KMS-11 (cell line): Measurements from ENCODE around the gene SUPT3H.

Source experiments
- H2AFZ ChIP-seq: fragments of 200-600 bp; sonication (generic); 2 replicates; pipeline ENCODE4 v1.6.1; 2016; ENCODE audit warnings: antibody characterized with exemption, mixed run types, low read depth
- H3K27ac ChIP-seq: fragments of 200-600 bp; sonication (generic); 2 replicates; pipeline ENCODE4 v1.6.1; 2016; ENCODE audit warnings: mild to moderate bottlenecking, mixed run types
- H3K27me3 ChIP-seq: fragments of 200-600 bp; sonication (generic); 2 replicates; pipeline ENCODE4 v1.6.1; 2017; ENCODE audit warnings: mild to moderate bottlenecking, low read depth, mixed run types, moderate library complexity; ENCODE audit not compliant: insufficient read depth
- H3K36me3 ChIP-seq: fragments of 200-600 bp; sonication (generic); 2 replicates; pipeline ENCODE4 v1.6.1; 2017; ENCODE audit warnings: mild to moderate bottlenecking, mixed run types; ENCODE audit not compliant: insufficient read depth
- H3K4me1 ChIP-seq: fragments of 200-600 bp; sonication (generic); 2 replicates; pipeline ENCODE4 v1.6.1; 2016; ENCODE audit warnings: mild to moderate bottlenecking, low read depth, mixed run types; ENCODE audit not compliant: poor library complexity, severe bottlenecking
- H3K4me2 ChIP-seq: fragments of 200-600 bp; sonication (generic); 2 replicates; pipeline ENCODE4 v1.7.0; 2016; ENCODE audit warnings: mild to moderate bottlenecking, mixed run types
- H3K4me3 ChIP-seq: fragments of 200-600 bp; sonication (generic); IDR thresholded peaks from 2 replicates; pipeline ENCODE4 v1.6.1; 2017; ENCODE audit warnings: low read depth, low read length, mixed read lengths; ENCODE audit not compliant: insufficient read depth
- H3K79me2 ChIP-seq: fragments of 200-600 bp; sonication (generic); 2 replicates; pipeline ENCODE4 v1.6.1; 2016; ENCODE audit warnings: low read depth, mixed run types; ENCODE audit not compliant: insufficient read depth
- H3K9ac ChIP-seq: fragments of 200-600 bp; sonication (generic); 2 replicates; pipeline ENCODE4 v1.6.1; 2016; ENCODE audit warnings: mild to moderate bottlenecking, mixed run types
- H4K20me1 ChIP-seq: fragments of 200-600 bp; sonication (generic); 2 replicates; pipeline ENCODE4 v1.6.1; 2016; ENCODE audit warnings: mild to moderate bottlenecking, mixed run types; ENCODE audit not compliant: insufficient read depth
- CTCF ChIP-seq: fragments of 200-600 bp; sonication (generic); conservative IDR thresholded peaks from 2 replicates; pipeline ENCODE4 v1.6.1; 2017; ENCODE audit warnings: low read depth, mild to moderate bottlenecking, antibody characterized with exemption, low read length, moderate library complexity, mixed read lengths

SUPT3H gene

GRCh38 chr6:45038226-45038625 is 339.5 kb downstream of the SUPT3H start:
- H2AFZ ChIP-seq, result no peak overlapping the region
- TF ChIP-seq CTCF, result no peak
- no peak overlapping the region for H3K9ac ChIP-seq
- no peaks in the 10 kb centered on the region for H3K36me3 ChIP-seq
- H3K27ac ChIP-seq, result no peak overlapping the region
- H3K4me3 ChIP-seq, result no peak overlapping the region
- no peaks in the 10 kb centered on the region for H3K4me1 ChIP-seq
- no peaks in the 10 kb centered on the region for H3K27me3 ChIP-seq
- H3K79me2 ChIP-seq, result no peaks in the 10 kb centered on the region
- no peak overlapping the region for H3K4me2 ChIP-seq
- no peaks in the 10 kb centered on the region for H4K20me1 ChIP-seq

GRCh38 chr6:45036103-45036502 is 341.6 kb downstream of the SUPT3H start:
- no peaks in the 10 kb centered on the region for H3K79me2 ChIP-seq
- no peak overlapping the region for H3K4me3 ChIP-seq
- H3K4me1 ChIP-seq, result no peaks in the 10 kb centered on the region
- H4K20me1 ChIP-seq, result no peaks in the 10 kb centered on the region
- no peak for TF ChIP-seq CTCF
- H3K9ac ChIP-seq, result no peak overlapping the region
- no peak overlapping the region for H3K4me2 ChIP-seq
- H3K27ac ChIP-seq, result no peak overlapping the region
- no peaks in the 10 kb centered on the region for H3K36me3 ChIP-seq
- H3K27me3 ChIP-seq, result no peaks in the 10 kb centered on the region
- H2AFZ ChIP-seq, result no peak overlapping the region

DNA sequence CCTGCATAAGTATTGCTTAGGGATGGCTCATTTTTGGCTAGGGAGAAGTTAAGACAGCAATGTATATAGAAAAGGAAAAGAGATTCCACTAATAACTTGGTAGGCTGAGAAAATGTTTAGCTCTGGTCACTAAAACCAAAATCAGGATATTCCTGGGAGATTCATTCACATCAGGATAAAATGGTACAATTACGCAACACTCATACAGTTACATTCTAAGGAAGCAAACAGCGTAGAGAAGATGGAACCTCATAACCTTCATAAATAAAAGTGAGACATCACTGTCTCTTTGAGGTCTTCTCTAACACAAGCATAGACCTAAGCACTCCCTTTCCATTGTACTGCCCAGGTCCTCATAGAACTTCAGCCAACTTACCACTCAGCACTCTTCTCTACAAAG is 345.3 kb downstream of the SUPT3H start:
- Histone ChIP-seq H3K36me3 (peaks cover 3% of the 10 kb centered on the region; the same call in 1 of the 2 replicates), H2AFZ (no peak overlapping the region), H3K79me2 (no peaks in the 10 kb centered on the region), H3K27me3 (no peaks in the 10 kb centered on the region), H3K4me2 (no peak overlapping the region), H3K9ac (no peak overlapping the region), H3K4me3 (no peak overlapping the region), H3K27ac (no peak overlapping the region), H4K20me1 (no peaks in the 10 kb centered on the region), H3K4me1 (no peaks in the 10 kb centered on the region)
- no peak for TF ChIP-seq CTCF

DNA sequence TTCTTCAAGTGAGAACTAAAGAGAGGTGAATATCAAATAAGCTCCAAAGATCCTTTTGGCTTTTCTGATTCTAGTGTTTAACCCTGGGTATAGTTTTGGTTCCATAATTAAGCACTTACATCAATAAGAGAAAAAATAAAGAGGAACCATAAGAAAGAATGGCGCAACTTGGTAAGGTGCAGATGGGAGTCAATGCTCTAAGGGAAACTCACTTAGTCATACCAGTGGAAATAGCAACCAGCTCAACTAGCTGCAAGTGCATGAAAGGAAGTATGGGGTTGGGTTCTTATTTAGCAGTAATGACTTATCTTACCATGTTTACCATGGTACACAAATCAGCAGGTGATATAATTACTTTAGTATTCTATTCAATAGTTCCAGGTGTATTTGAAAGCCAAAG is 346.1 kb downstream of the SUPT3H start:
- H3K4me3 ChIP-seq, result no peak overlapping the region
- H3K9ac ChIP-seq, result no peak overlapping the region
- H3K4me2 ChIP-seq, result no peak overlapping the region
- no peaks in the 10 kb centered on the region for H3K4me1 ChIP-seq
- no peak overlapping the region for H2AFZ ChIP-seq
- no peak overlapping the region for H3K27ac ChIP-seq
- no peaks in the 10 kb centered on the region for H3K79me2 ChIP-seq
- peaks cover 4% of the 10 kb centered on the region; the same call in 1 of the 2 replicates for H3K36me3 ChIP-seq
- H4K20me1 ChIP-seq, result no peaks in the 10 kb centered on the region
- no peak for TF ChIP-seq CTCF
- no peaks in the 10 kb centered on the region for H3K27me3 ChIP-seq
